T-helper 1 cell treated with Interleukin-12 subunit alpha and Interleukin-12 subunit beta and Interleukin-4 antibody, amounts not matched to agents 30 μg/mL and 1 μg/mL, for 36 hours (primary cell): ENCODE measurements around the gene MED10.

Source experiments
- H3K27ac Mint-ChIP-seq: one replicate; pipeline ENCODE4 v1.8.0; 2021; ENCODE audit warnings: mild to moderate bottlenecking, mixed read lengths
- H3K27me3 Mint-ChIP-seq: one replicate; pipeline ENCODE4 v1.8.0; 2021; ENCODE audit warnings: low read depth, mixed read lengths
- H3K36me3 Mint-ChIP-seq: one replicate; pipeline ENCODE4 v1.8.0; 2021; ENCODE audit warnings: low read depth, mixed read lengths
- H3K4me1 Mint-ChIP-seq: one replicate; pipeline ENCODE4 v1.8.0; 2021; ENCODE audit warnings: low read depth, mixed read lengths
- H3K4me3 Mint-ChIP-seq: one replicate; pipeline ENCODE4 v1.8.0; 2021; ENCODE audit warnings: mild to moderate bottlenecking, moderate library complexity, mixed read lengths
- H3K9me3 Mint-ChIP-seq: one replicate; pipeline ENCODE4 v1.8.0; 2021; ENCODE audit warnings: mixed read lengths

Gene MED10, protein sequence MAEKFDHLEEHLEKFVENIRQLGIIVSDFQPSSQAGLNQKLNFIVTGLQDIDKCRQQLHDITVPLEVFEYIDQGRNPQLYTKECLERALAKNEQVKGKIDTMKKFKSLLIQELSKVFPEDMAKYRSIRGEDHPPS

DNA sequence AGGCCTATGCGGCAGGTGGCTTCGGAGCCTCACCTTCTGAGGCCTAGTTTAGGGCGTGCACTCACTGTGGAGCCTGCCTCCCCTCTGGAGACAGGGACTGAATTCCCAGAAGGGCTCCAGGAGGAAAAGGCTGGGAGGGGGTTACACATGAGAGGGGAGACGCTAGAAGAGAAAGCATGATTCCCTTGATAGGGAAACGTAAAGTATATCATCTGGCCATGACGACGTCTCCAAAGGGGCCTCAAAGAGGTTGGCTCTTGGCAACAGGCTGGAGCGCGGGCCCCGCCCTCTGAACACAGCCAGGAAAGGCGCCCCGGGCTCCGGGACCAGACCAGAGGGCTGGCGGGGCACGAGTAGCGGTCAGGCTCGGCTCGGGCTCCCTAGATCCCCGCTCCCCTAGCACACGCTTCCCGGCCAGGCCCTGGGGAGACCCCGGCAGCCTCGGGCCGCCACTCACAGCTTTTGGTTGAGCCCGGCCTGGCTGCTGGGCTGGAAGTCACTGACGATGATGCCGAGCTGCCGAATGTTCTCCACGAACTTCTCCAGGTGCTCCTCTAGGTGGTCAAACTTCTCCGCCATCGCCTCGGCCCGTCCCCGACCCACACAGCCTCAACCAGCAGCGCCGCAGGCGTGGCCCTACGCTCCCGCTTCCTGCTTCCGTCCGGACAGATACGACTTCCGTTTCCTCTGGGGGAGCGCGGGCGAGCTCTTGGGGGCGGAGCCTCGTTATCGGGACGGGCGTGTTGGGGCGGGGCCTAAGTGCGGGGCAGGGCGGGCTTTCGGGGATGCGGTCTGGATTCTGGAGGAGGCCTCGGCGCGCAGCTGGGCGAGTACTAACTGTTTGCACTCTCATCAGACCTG lies at the start of gene MED10:
MED10 (minus strand) TSS at position 643 of the 861 bp plus-strand sequence; CDS start at position 579, 64 bp downstream.
- Mint-ChIP-seq H3K9me3 (no peaks in the 10 kb centered on the region), H3K4me1 (peaks cover 42% of the 10 kb centered on the region), H3K27ac (peak within 1 kb of the TSS; percentile 98), H3K4me3 (peak within 1 kb of the TSS; percentile 99), H3K27me3 (peaks cover 5% of the 10 kb centered on the region), H3K36me3 (peaks cover 51% of the 10 kb centered on the region)

DNA sequence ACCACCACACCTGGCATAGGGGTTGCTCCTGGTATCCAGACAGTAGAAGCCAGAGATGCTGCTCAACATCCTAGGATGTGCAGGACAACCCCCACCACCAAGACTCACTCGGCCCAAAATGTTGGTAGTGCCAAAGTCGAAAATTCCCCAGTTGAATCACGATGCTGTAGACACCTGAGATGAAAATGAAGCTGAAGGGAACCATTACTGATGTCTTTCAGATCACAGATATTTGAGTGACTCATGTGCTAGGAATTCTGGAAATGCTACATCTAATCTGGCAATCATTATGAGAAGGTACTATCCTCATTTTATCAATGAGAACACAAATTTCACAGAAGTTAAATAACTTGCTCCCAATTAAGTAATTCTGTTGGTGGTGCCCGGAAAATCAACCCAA lies 49.3 kb upstream of the MED10 start:
- H3K36me3 Mint-ChIP-seq = no peaks in the 10 kb centered on the region
- peaks cover 9% of the 10 kb centered on the region for H3K27me3 Mint-ChIP-seq
- H3K4me1 Mint-ChIP-seq = no peaks in the 10 kb centered on the region
- H3K9me3 Mint-ChIP-seq = no peaks in the 10 kb centered on the region
- no peak overlapping the region for H3K27ac Mint-ChIP-seq
- no peak overlapping the region for H3K4me3 Mint-ChIP-seq

DNA sequence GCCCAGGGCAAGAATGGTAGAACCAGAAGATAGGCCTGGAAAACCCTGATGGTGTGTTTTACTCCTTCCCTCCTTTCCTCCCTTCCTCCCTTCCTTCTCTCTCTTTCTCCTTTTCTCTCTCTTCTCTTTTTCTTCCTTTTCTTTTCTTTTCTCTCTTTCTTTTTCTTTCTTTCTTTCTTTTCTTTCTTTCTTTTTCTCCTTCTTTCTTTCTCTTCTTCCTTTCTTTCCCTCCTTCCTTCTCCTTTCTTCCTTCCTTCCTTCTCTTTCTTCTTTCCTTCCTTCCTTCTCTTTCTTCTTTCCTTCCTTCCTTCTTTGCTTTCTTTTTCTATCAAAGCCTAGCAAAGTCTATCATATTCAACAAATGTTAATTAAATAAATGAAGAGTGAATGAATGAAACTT lies 46.4 kb upstream of the MED10 start:
- Mint-ChIP-seq H3K4me1 (no peaks in the 10 kb centered on the region), H3K27ac (no peak overlapping the region)

DNA sequence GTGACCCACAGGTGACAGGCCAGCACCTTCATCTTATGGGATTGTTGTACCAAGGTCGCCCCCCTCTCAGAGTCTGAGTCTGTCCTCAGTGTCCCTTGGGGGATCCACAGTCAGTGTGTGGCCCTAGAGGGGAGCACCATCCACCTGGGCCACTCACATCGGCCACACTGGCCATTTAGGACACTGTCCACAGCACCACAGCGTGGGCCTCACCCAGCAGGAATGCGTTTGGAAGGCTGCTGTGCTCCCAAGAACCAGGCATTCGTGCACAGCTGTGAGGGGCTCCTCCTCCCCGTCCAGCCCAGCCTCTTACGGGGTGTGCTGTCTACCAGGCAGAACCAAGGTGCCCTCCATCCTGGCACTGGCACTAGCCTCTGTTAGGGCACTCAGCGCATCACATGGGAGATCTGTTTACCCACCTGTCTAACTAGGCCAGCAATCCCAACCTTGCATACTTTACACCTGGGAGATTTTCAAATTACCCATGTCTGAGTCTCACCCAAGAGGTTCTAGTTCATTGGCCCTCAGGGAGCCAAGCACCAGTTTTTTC lies 45.8 kb upstream of the MED10 start:
- Mint-ChIP-seq H3K4me1 (no peaks in the 10 kb centered on the region), H3K4me3 (no peak overlapping the region), H3K9me3 (no peaks in the 10 kb centered on the region), H3K36me3 (no peaks in the 10 kb centered on the region), H3K27me3 (peaks cover 9% of the 10 kb centered on the region), H3K27ac (no peak overlapping the region)

More for the DNA sequence above, 46.4 kb upstream of the MED10 start:
- H3K9me3 Mint-ChIP-seq = no peaks in the 10 kb centered on the region
- H3K27me3 Mint-ChIP-seq = peaks cover 9% of the 10 kb centered on the region
- no peak overlapping the region for H3K4me3 Mint-ChIP-seq
- H3K36me3 Mint-ChIP-seq = no peaks in the 10 kb centered on the region

DNA sequence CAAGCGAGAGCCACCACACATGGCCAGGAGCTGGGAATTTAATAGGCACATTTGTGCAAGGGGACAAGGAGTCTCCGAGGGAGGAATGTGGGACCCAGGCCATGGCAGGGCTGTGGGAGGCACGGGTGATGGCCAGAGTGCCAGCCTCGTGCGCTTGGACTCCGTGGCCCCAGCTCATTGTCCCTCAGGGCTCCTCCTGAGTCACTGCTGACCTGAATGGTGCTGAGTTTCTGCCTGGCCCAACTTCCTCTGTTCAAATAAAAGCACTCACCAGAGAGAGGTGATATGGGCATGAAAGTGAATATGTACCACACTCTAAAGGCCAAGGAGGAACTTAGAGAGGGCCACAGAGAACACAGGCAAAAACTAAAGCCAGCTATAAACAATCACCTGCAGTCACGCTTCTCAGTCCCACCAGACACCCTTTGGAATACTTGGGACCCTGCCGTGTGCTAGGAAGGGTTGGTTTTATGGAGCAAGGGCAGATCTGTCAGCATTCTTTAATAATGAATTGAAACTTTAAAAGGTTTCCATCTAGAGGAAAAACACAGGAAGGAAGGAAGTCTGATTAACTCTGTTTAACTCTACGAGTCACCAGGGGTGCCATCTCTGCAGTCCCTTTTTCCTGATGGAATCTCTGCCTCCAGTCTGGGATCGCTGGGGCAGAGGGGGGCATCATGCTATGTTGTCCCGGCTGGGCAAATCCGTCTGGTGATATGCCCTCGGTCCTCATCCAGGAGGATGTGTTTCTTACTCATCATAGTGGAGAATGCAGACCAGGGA lies 45.2 kb upstream of the MED10 start:
- Mint-ChIP-seq H3K27ac (no peak overlapping the region), H3K4me3 (no peak overlapping the region), H3K4me1 (no peaks in the 10 kb centered on the region), H3K9me3 (no peaks in the 10 kb centered on the region), H3K36me3 (no peaks in the 10 kb centered on the region), H3K27me3 (peaks cover 9% of the 10 kb centered on the region)

DNA sequence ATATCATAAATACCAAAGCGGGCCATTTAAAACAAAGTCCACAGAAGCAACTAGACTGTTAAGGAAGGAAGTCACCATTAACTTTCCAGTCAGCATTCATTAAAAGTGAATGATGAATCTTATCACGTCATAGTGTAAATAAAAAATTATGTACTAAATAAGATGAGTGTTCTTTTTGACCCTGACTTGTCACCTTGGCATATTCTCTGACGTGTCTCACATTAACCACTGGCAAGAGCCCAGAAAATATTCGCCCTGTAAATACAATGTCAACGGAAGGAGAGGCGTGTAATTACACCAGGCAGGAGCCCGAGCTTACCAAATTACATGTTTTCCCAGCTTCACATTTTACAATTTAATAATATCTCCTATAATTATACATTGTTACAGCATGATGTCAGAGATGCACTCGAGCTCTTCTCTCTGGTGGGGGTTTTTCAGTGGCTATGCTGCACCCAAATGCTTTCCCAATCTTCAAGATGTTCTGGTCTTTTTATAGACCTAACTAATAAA lies 41.0 kb upstream of the MED10 start:
- no peak overlapping the region for H3K4me3 Mint-ChIP-seq
- no peak overlapping the region for H3K27ac Mint-ChIP-seq
- H3K27me3 Mint-ChIP-seq = no peaks in the 10 kb centered on the region

DNA sequence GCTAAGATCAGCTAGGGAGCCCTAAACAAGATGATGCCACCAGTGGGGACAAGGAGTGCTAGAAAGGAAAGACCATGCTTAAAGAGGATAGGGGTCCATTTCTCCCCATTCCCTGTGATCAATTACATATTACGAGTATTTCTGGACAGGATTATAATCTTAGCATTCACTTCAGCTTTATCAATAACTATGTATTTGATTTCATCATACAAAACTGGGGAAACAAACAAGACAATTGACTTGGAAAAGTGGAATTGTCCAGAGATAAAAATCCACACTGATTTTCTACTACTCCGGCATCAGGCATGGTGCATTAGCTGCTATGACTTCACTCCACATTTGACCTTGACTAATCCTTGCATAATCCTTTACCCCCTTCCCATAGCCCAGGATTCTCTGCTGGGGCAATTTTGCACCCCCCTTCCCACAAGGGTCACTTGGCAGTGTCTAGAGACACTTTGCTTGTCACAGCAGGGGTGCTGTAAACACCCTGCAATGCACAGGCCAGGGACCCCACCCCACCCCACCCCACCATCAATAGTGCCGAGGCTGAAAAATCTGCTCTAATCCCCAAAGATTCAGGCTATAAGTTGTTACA lies 40.4 kb upstream of the MED10 start:
- H3K4me3 Mint-ChIP-seq = no peak overlapping the region
- H3K4me1 Mint-ChIP-seq = no peaks in the 10 kb centered on the region
- H3K36me3 Mint-ChIP-seq = no peaks in the 10 kb centered on the region
- H3K27ac Mint-ChIP-seq = no peak overlapping the region
- H3K9me3 Mint-ChIP-seq = no peaks in the 10 kb centered on the region
- no peaks in the 10 kb centered on the region for H3K27me3 Mint-ChIP-seq

More for the DNA sequence above, 41.0 kb upstream of the MED10 start:
- H3K36me3 Mint-ChIP-seq = no peaks in the 10 kb centered on the region
- H3K4me1 Mint-ChIP-seq = no peaks in the 10 kb centered on the region
- no peaks in the 10 kb centered on the region for H3K9me3 Mint-ChIP-seq

DNA sequence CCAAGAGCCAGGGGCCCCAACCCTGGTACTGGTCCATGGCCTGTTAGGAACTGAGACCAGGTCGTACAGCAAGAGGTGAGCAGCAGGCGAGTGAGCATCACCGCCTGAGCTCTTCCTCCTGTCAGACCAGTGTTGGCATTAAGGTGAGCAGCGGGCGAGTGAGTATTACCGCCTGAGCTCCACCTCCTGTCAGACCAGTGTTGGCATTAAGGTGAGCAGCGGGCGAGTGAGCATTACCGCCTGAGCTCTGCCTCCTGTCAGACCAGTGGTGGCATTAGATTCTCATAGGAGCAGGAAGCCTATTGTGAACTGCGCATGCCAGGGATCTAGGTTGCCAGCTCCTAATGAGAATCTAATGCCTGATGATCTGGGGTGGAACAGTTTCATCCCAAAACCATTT lies 39.3 kb upstream of the MED10 start:
- H3K4me1 Mint-ChIP-seq = no peaks in the 10 kb centered on the region
- no peaks in the 10 kb centered on the region for H3K36me3 Mint-ChIP-seq
- H3K4me3 Mint-ChIP-seq = no peak overlapping the region
- H3K9me3 Mint-ChIP-seq = no peaks in the 10 kb centered on the region
- H3K27ac Mint-ChIP-seq = no peak overlapping the region
- H3K27me3 Mint-ChIP-seq = no peaks in the 10 kb centered on the region

DNA sequence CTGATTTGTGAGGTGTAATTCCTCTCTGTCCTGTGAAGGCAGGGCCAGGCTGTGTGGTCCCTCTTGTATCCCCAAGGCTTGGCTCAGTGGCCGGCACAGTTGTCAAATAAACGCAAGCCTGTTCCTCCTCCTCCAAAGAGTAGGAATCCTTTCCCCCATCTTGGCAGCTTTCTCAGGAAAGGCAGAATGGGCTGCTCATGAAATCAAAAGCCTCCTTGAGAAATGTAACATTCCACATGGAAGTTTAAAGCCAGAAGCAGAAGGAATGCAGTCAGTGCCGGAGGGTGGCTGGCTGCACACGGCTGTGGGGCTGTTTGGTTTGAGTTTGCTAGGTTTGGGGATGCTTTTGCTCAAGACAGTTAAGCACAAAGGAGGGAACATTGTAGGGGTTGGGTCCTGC lies 34.5 kb upstream of the MED10 start:
- Mint-ChIP-seq H3K27ac (no peak overlapping the region), H3K27me3 (no peaks in the 10 kb centered on the region), H3K4me1 (no peaks in the 10 kb centered on the region), H3K36me3 (no peaks in the 10 kb centered on the region), H3K9me3 (no peaks in the 10 kb centered on the region), H3K4me3 (no peak overlapping the region)

DNA sequence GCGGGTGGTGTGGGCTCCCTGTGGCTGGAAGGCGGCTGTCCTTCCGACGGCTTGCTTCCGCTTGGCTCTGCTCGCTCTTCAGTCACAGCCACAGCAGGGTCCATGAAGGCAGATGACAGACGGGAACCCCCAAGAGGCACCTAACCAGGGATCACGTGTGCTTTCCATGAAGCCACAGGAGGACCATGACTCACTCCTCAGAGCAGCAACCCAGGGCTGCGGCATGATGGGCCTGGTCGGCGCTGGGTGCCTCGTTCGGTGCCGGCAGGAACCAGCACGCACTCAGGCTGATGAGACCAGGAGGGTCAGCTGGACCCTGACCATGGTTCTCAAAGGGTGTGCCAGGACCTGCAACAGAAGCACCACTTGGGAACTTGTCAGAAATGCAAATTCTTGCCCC lies 32.8 kb upstream of the MED10 start:
- no peaks in the 10 kb centered on the region for H3K4me1 Mint-ChIP-seq
- no peak overlapping the region for H3K4me3 Mint-ChIP-seq
- no peaks in the 10 kb centered on the region for H3K36me3 Mint-ChIP-seq
- no peaks in the 10 kb centered on the region for H3K27me3 Mint-ChIP-seq
- H3K27ac Mint-ChIP-seq = no peak overlapping the region
- H3K9me3 Mint-ChIP-seq = no peaks in the 10 kb centered on the region

DNA sequence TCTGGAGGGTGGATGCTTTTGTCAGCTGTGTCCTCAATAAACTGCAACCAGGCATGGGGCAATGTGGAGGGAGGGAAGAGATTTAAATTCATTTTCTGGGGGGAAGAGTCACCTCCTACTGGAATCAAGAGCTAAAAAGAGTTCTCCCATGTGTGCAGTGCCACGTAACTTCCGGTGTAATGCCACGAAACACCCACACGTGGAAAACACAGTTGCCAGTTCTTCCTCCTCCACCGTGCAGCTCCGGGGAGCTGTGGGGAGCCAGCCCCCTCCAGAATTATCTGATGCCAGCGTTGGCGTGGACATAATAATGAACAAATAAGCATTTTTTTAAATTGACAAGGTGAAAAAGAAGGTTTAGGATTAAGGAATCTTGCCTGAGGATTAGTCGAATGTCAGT lies 32.1 kb upstream of the MED10 start:
- Mint-ChIP-seq H3K4me3 (no peak overlapping the region), H3K27ac (no peak overlapping the region), H3K9me3 (no peaks in the 10 kb centered on the region), H3K4me1 (no peaks in the 10 kb centered on the region), H3K36me3 (no peaks in the 10 kb centered on the region), H3K27me3 (peaks cover 6% of the 10 kb centered on the region)

DNA sequence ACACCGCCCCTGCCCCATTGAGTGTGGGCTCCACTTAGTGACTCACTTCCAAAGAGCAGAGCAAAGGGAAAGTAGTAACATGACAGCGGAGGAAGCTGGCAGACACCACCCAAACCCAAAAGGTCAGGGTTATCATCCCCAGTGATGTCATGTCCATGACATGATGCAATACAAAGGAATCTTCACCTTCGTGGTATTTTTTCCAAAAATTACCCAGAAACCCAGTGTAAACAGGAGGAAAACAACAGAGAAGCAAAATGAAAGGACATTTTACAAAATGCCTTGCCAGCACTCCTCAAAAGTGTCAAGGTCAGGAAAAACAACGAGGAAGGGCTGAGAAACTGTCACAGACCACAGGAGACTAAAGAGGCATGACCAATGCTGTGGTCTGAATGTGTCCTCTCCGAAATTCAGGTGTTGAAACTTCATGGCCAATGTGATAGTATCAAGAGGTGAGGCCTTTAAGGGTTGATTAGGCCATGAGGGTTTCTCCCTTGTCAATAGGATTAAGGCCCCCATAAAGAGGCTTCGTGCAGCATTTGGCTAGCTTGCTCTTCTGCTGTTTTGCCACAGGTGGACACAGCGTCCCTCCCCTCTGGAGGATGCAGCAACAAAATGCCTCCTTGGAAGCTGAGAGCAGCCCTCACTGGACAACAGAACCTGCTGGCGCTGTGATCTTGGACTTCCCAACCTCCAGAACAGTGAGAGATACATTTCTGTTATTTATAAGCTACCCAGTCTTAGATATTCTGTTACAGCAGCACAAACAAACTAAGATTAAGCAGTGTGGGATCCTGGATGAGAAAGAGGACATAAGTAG lies 30.5 kb upstream of the MED10 start:
- no peak overlapping the region for H3K27ac Mint-ChIP-seq
- no peaks in the 10 kb centered on the region for H3K9me3 Mint-ChIP-seq
- no peak overlapping the region for H3K4me3 Mint-ChIP-seq
- no peaks in the 10 kb centered on the region for H3K4me1 Mint-ChIP-seq
- H3K36me3 Mint-ChIP-seq = no peaks in the 10 kb centered on the region
- H3K27me3 Mint-ChIP-seq = peaks cover 9% of the 10 kb centered on the region

DNA sequence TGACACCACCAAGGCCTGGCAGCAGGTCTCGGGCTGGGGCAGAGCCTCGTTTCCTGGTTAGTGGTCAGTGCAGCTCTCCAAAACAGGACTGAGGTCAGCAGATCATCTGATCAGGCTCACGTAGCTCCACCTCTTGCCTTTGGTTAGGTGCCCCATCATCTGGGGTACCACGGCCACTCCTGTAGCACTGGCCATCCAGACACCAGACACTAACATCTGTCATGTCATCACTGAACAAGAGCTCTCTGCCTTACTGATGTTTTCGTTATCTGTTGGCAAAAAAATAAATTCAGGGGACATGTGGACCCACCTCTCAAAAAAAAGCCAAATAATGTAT lies 29.9 kb upstream of the MED10 start:
- Mint-ChIP-seq H3K36me3 (no peaks in the 10 kb centered on the region), H3K27ac (no peak overlapping the region), H3K27me3 (peaks cover 9% of the 10 kb centered on the region), H3K4me1 (no peaks in the 10 kb centered on the region), H3K4me3 (no peak overlapping the region), H3K9me3 (no peaks in the 10 kb centered on the region)
